DMS153 (cell line): ENCODE measurements around the gene SPHK2.
A peak's percentile ranks its signal among the peaks of the same experiment; 100 is the strongest.
"Not testable (repeated sequence)": the region's sequence is repeated elsewhere in the genome, so short reads cannot be mapped to it uniquely, and the experiment has no call there.

Source experiments
- DNase-seq: peaks from one replicate; lab custom pipeline; 2025; lab: John Stamatoyannopoulos, UW

The SPHK2 gene, protein sequence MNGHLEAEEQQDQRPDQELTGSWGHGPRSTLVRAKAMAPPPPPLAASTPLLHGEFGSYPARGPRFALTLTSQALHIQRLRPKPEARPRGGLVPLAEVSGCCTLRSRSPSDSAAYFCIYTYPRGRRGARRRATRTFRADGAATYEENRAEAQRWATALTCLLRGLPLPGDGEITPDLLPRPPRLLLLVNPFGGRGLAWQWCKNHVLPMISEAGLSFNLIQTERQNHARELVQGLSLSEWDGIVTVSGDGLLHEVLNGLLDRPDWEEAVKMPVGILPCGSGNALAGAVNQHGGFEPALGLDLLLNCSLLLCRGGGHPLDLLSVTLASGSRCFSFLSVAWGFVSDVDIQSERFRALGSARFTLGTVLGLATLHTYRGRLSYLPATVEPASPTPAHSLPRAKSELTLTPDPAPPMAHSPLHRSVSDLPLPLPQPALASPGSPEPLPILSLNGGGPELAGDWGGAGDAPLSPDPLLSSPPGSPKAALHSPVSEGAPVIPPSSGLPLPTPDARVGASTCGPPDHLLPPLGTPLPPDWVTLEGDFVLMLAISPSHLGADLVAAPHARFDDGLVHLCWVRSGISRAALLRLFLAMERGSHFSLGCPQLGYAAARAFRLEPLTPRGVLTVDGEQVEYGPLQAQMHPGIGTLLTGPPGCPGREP

DNA sequence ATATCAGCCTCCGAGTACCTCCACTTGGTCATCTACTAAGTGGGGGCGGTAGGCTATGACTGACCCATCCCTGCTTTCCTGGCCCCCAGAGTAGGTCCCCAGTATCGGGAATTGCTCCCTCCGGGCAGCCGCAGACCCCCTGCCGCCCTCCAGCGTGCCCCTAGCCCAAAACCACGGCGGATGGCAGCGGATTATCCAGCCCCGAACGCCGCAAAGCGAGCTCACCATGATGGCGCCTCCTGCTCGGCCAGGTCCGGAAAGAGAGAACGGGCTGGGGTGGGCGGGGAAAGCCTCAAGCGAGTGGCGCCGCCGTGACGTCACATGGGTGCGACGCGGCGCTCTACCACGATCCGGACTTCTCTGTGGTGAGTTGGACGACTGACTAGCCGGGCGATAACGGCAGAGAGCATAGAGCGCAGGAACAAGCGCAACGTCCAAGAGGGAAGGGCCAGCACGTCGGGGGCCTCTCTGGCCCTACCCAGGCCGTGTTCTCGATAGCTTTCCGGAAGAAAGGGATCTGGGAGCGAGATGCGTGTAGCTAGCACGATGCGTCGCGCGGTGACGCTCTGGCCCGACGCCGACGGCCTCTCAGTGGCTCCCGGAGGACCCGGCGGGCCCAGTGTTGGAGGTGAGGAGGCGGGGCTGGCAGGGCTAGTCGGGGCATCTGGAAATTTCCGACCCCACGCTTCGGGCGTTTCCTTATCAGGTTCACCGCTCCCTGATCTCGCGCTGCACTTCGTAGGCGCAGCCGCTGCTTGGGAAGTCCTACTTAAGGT is at the start of gene SPHK2, which contains the start of gene RPL18:
TSS of gene SPHK2 (plus strand) at position 591 of the 776 bp plus-strand sequence. CDS start 1,009 bp downstream, outside the sequence.
TSS of gene RPL18 (minus strand) at position 263 of the 776 bp plus-strand sequence. CDS start at position 228, 35 bp downstream.
- DNase-seq = peak; percentile 99

GRCh38 chr19:48569814-48570213 is 49.5 kb upstream of the SPHK2 start:
- no peak for DNase-seq

GRCh38 chr19:48571378-48572162 is 47.7 kb upstream of the SPHK2 start:
- peak; percentile 82 for DNase-seq

DNA sequence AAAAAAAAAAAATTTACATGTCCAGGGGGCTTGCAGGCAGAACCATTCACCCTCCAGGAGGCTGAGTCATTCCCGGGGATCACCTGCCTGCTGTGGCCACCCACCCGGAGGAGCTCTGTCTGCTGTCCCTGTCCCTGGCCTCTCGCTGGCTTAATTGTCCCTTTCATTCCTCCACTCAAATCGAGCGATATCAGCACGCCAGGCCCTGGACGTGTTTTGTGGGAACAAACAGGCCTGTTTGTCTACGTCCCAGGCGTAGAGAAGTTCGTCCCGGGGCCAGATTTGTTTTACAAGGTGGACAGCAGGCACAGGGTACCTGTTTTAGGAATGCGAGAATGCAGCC is 46.2 kb upstream of the SPHK2 start:
- DNase-seq = no peak

- no peak for DNase-seq
Observed at GRCh38 chr19:48575931-48576622, 43.2 kb upstream of the SPHK2 start.

DNA sequence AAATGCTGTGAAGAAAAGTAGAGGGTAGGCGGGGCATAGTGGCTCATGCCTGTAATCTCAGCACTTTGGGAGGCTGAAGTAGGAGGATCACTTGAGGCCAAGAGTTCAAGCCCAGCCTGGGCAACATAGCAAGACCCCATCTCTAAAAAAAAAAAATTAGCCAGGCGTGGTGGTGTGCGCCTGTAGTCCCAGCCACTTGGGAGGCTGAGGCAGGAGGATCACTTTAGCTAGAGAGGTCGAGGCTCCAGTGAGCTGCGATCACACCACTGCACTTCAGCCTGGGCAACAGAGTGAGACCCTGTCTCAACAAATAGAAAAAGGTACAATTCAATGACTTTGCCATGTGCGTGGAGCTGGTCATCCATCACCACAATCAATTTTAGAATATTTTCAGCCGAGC is 41.4 kb upstream of the SPHK2 start:
- DNase-seq = not testable (repeated sequence)

DNA sequence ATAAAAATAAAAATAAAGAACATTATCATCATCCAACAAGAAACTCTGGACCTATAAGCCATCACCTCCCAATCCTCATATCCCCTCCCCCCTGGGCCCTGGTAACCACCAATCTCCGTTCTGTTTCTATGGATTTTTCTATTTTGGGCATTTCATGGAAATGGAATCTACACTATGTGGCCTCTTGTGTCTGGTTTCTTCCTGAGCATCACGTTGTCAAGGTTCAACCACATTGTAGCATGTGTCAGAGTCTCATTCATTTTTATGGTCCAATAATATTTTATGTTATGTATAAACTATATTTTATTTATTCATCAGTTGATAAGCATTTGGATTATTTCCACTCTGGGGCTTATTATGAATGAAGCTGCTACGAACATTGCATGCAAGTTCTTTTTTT is 40.4 kb upstream of the SPHK2 start:
- DNase-seq = no peak

DNA sequence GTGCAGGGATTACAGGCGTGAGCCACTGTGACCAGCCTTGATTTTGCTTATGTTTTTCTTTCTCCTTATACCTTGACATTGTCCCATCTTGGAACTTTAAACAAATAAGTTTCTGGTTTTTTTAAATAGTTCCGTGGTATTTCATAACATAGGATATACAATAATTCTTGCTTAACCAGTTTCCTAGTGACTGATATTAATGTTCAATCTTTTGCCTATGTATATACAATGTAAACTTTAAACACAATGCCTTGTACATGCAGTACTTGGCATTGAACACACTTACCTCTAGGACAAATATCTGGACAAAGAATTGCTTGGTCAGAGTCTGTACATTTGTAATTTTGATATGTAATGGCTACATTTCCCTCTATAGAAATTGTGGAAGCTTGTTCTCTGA is 37.1 kb upstream of the SPHK2 start:
- no peak for DNase-seq

DNA sequence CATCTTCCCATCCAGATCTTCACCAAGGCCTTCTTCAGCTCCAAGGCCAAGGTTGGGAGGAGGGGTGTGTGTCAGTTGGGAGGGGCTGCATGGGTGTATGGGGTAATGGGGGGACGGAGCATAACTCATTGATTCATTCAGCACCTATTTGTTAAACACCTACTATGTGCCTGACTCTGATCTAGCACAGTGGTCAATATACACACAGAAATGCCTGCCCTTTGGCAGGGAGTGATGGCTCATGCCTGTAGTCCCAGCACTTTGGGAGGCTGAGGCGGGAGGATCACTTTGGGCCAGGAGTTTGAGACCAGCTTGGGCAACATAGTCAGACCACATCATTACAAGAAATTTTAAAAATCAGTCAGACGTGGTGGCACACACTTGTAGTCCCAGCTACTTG is 31.9 kb upstream of the SPHK2 start:
- no peak for DNase-seq

- peak; percentile 50 for DNase-seq
Observed at GRCh38 chr19:48588670-48589401, 30.5 kb upstream of the SPHK2 start.

GRCh38 chr19:48591021-48591420 is 28.3 kb upstream of the SPHK2 start:
- no peak for DNase-seq

GRCh38 chr19:48595171-48595570 is 24.1 kb upstream of the SPHK2 start:
- DNase-seq = no peak

GRCh38 chr19:48595833-48596232 is 23.5 kb upstream of the SPHK2 start:
- no peak for DNase-seq

DNA sequence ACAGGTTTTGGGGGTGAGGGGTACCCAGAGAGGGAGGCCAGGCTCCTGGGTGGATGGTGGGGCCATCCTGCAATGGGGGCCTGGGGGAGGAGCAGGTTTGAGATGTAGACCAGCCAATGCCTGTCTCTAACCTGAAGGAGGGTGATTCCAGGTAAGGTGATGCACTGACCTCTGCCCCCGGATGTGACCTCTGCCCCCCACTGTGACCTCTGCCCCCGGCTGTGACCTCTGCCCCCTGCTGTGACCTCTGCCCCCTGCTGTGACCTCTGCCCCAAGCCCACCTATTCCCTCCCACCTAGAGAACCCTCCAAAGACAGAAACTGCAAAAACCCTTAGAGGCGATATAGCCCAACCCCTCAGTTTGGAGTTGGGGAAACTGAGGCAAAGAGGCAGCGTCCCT is 23.1 kb upstream of the SPHK2 start:
- DNase-seq = no peak

- no peak for DNase-seq
Observed at GRCh38 chr19:48596679-48597465, 22.4 kb upstream of the SPHK2 start.

- no peak for DNase-seq
Observed at GRCh38 chr19:48598996-48599700, 20.2 kb upstream of the SPHK2 start.

GRCh38 chr19:48600679-48601417 is 18.5 kb upstream of the SPHK2 start:
- no peak for DNase-seq

DNA sequence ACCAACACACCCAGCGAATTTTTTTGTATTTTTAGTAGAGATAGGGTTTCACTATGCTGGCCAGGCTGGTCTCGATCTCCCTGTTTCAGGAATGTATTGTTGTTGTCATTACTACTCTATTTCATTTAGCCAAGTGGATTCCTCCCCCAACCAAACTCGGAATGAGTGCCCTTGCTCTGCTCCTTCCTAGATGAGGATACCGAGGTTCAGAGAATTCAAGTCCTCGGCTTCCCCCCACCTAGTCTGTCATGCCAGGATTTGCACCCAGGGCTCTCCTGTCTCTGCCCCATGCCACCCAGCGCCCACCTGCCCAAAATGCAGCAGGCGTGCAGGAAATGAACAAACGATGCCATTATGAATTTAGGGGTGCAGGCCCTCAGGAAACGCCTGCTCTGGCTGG is 16.3 kb upstream of the SPHK2 start:
- DNase-seq = no peak
